Astrocyte (in vitro differentiated cells and primary cell): ENCODE results near the gene FLACC1. TPM values are rescaled to one million over a fixed set of nuclear protein-coding genes. Genes with fewer than 3 reads are reported as not detected.

Experiments
- DNase-seq: peaks from one replicate; pipeline ENCODE4 v3.0.0-alpha.2; 2010; ENCODE audit warnings: low read depth
- FAIRE-seq: peaks from 2 replicates; lab custom pipeline; 2011; peaks lifted over from hg19 to GRCh38; lab: Jason Lieb, UNC
- H2AFZ ChIP-seq: 2 replicates; pipeline ENCODE4 v1.6.0; 2012; ENCODE audit warnings: low read depth, low read length, inconsistent platforms
- H3K27ac ChIP-seq: 2 replicates; pipeline ENCODE4 v1.5.1; 2011; ENCODE audit warnings: low read depth, low read length, inconsistent platforms
- H3K27me3 ChIP-seq: 2 replicates; pipeline ENCODE4 v1.6.0; 2011; ENCODE audit warnings: low read length, inconsistent platforms; ENCODE audit not compliant: insufficient read depth
- H3K36me3 ChIP-seq: 2 replicates; pipeline ENCODE4 v1.5.1; 2011; ENCODE audit warnings: low read length, inconsistent platforms; ENCODE audit not compliant: insufficient read depth
- H3K4me1 ChIP-seq: 2 replicates; pipeline ENCODE4 v1.5.1; 2011; ENCODE audit warnings: low read length, inconsistent platforms; ENCODE audit not compliant: insufficient read depth
- H3K4me2 ChIP-seq: 2 replicates; pipeline ENCODE4 v1.6.0; 2012; ENCODE audit warnings: low read length, inconsistent platforms
- H3K4me3 ChIP-seq: 2 replicates; pipeline ENCODE4 v1.5.1; 2011; ENCODE audit warnings: low read depth, mild to moderate bottlenecking, low read length, inconsistent platforms; ENCODE audit not compliant: insufficient read depth
- H3K79me2 ChIP-seq: 2 replicates; pipeline ENCODE4 v1.6.0; 2012; ENCODE audit warnings: mild to moderate bottlenecking, low read length, inconsistent platforms; ENCODE audit not compliant: insufficient read depth
- H3K9ac ChIP-seq: 2 replicates; pipeline ENCODE4 v1.6.0; 2012; ENCODE audit warnings: mild to moderate bottlenecking, low read length, inconsistent platforms
- H3K9me3 ChIP-seq: 2 replicates; pipeline ENCODE4 v1.5.1; 2012; ENCODE audit warnings: low read depth, mild to moderate bottlenecking, low read length, inconsistent platforms; ENCODE audit not compliant: insufficient read depth
- H4K20me1 ChIP-seq: 2 replicates; pipeline ENCODE4 v1.6.0; 2012; ENCODE audit warnings: low read length, inconsistent platforms; ENCODE audit not compliant: insufficient read depth
- H3K27ac Mint-ChIP-seq: one replicate; pipeline ENCODE4 v1.8.0; 2021; ENCODE audit warnings: mild to moderate bottlenecking, mixed read lengths; ENCODE audit not compliant: unreplicated experiment
- H3K27me3 Mint-ChIP-seq: one replicate; pipeline ENCODE4 v1.8.0; 2021; ENCODE audit warnings: low read depth, mixed read lengths; ENCODE audit not compliant: unreplicated experiment
- H3K36me3 Mint-ChIP-seq: one replicate; pipeline ENCODE4 v1.8.0; 2021; ENCODE audit warnings: low read depth, mixed read lengths; ENCODE audit not compliant: unreplicated experiment
- H3K4me1 Mint-ChIP-seq: one replicate; pipeline ENCODE4 v1.8.0; 2021; ENCODE audit warnings: low read depth, mixed read lengths; ENCODE audit not compliant: unreplicated experiment
- H3K4me3 Mint-ChIP-seq: one replicate; pipeline ENCODE4 v1.8.0; 2021; ENCODE audit warnings: mild to moderate bottlenecking, moderate library complexity, mixed read lengths; ENCODE audit not compliant: unreplicated experiment
- H3K9me3 Mint-ChIP-seq: one replicate; pipeline ENCODE4 v1.8.0; 2021; ENCODE audit warnings: mild to moderate bottlenecking, mixed read lengths; ENCODE audit not compliant: unreplicated experiment
- EZH2 ChIP-seq: IDR thresholded peaks from 2 replicates; pipeline ENCODE4 v1.6.1; 2012; ENCODE audit warnings: mild to moderate bottlenecking, low read length, inconsistent platforms; ENCODE audit not compliant: insufficient read depth
- total RNA-seq: library from RNA; stranded (reverse); gene quantifications from 2 replicates; pipeline ENCODE4 v1.2.1, GENCODE V29; 2021
- TF ChIP-seq, protein P1 (sequence below): IDR thresholded peaks from 2 replicates; pipeline ENCODE4 v1.5.1; 2011; ENCODE audit warnings: low read depth, mild to moderate bottlenecking, inconsistent platforms, low read length, moderate library complexity; ENCODE audit not compliant: insufficient read depth

FLACC1 gene
- total RNA-seq, 1 donor from 2014 or later, result 2.2 TPM

DNA sequence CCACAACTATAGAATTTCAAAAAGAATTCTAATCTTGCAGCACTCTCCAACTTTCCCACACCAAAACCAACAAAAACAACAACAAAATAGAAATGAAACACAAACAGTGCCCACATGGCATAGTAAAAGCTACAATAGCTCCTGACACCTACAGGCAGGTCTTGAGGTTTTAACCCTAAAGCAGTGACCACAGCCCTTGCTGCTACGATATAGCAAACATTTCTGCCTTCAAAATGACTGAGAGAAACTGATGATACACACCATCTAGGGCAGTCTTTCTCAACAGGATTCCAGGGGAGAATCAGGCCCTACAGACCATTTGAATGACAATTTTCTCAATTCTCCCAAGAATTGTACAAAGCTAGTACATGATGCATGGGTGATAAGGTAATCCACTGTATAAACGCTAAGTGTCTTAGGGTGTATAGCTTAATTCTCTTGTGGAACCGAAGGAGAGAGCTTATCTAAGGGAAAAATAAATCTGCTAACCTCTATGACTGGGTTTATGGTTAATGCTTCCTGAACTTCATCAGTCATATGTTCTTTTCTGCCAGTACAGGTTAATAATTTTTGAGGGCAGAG lies 47.6 kb upstream of the FLACC1 start:
- no peak overlapping the region for H3K27ac Mint-ChIP-seq

DNA sequence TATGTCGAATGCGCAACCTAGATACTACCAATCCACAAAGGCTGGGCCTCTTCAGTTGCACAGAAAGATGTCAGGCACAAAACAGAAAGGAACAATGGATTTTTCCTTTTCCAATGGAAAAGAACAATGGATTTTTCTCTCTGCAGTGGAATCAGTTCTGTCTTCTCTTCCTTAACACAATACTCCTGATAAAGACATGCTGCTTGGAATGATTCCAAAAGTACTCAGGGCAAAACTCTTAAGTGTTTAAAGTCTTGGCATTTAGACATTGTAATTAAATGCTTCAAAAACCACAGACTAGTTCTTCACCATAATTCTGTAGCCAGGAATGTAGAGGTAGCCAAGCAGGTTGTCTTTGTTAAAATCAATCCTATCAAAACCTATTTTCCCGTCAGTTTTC lies 46.7 kb upstream of the FLACC1 start:
- DNase-seq (peak; percentile 84), FAIRE-seq (peak; percentile 52)
- Mint-ChIP-seq H3K27ac (peak overlapping the region; percentile 74), H3K4me1 (peaks cover 31% of the 10 kb centered on the region), H3K4me3 (no peak overlapping the region), H3K27me3 (no peaks in the 10 kb centered on the region), H3K36me3 (peaks cover 9% of the 10 kb centered on the region), H3K9me3 (no peaks in the 10 kb centered on the region)
- Histone ChIP-seq H3K4me1 (peaks cover 9% of the 10 kb centered on the region), H3K9me3 (no peaks in the 10 kb centered on the region), H3K4me3 (no peak overlapping the region), H4K20me1 (peaks cover 5% of the 10 kb centered on the region), H3K9ac (no peak overlapping the region), H3K79me2 (peaks cover 4% of the 10 kb centered on the region), H3K36me3 (peaks cover 12% of the 10 kb centered on the region), H3K27me3 (no peaks in the 10 kb centered on the region), H3K4me2 (peak overlapping the region; percentile 21), H3K27ac (no peak overlapping the region), H2AFZ (no peak overlapping the region)
- no peak for TF ChIP-seq EZH2
- TF ChIP-seq, protein P1, sequence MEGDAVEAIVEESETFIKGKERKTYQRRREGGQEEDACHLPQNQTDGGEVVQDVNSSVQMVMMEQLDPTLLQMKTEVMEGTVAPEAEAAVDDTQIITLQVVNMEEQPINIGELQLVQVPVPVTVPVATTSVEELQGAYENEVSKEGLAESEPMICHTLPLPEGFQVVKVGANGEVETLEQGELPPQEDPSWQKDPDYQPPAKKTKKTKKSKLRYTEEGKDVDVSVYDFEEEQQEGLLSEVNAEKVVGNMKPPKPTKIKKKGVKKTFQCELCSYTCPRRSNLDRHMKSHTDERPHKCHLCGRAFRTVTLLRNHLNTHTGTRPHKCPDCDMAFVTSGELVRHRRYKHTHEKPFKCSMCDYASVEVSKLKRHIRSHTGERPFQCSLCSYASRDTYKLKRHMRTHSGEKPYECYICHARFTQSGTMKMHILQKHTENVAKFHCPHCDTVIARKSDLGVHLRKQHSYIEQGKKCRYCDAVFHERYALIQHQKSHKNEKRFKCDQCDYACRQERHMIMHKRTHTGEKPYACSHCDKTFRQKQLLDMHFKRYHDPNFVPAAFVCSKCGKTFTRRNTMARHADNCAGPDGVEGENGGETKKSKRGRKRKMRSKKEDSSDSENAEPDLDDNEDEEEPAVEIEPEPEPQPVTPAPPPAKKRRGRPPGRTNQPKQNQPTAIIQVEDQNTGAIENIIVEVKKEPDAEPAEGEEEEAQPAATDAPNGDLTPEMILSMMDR, result no peak

More for the DNA sequence above, 47.6 kb upstream of the FLACC1 start:
- no peaks in the 10 kb centered on the region for H3K27me3 ChIP-seq
- TF ChIP-seq, protein P1, result no peak
- no peak for TF ChIP-seq EZH2
- no peak overlapping the region for H3K27ac ChIP-seq
- peaks cover 31% of the 10 kb centered on the region for H3K4me1 Mint-ChIP-seq
- peaks cover 8% of the 10 kb centered on the region for H3K36me3 ChIP-seq
- no peaks in the 10 kb centered on the region for H3K27me3 Mint-ChIP-seq
- no peaks in the 10 kb centered on the region for H3K9me3 ChIP-seq
- no peak overlapping the region for H3K9ac ChIP-seq
- no peak overlapping the region for H3K4me2 ChIP-seq
- H3K79me2 ChIP-seq, result peaks cover 8% of the 10 kb centered on the region
- FAIRE-seq, result no peak
- peaks cover 9% of the 10 kb centered on the region for H3K4me1 ChIP-seq
- H3K9me3 Mint-ChIP-seq, result no peaks in the 10 kb centered on the region
- H3K4me3 ChIP-seq, result no peak overlapping the region
- H3K36me3 Mint-ChIP-seq, result peaks cover 6% of the 10 kb centered on the region
- DNase-seq, result no peak
- H4K20me1 ChIP-seq, result peaks cover 5% of the 10 kb centered on the region
- no peak overlapping the region for H2AFZ ChIP-seq
- peak overlapping the region; percentile 3 for H3K4me3 Mint-ChIP-seq
